GM10248 (cell line): ENCODE measurements around the gene ANKRD63.

ENCODE experiments used
- CTCF ChIA-PET: fragments of 300-600 bp; sonication (Branson Sonifier 250); formaldehyde crosslinking; extraction: SDS; loops from one replicate; lab custom pipeline; 2021; ENCODE audit warnings: antibody characterized with exemption; lab: Yijun Ruan, JAX
- POLR2A ChIA-PET: fragments of 350-650 bp; sonication (Branson Sonifier 250); formaldehyde crosslinking; extraction: SDS; loops from one replicate; lab custom pipeline; 2020; ENCODE audit warnings: antibody characterized with exemption; lab: Yijun Ruan, JAX
- DNase-seq: peaks from one replicate; pipeline ENCODE4 v3.0.0; 2012; ENCODE audit errors: extremely low spot score
- TF ChIP-seq, protein P1 (sequence below): IDR thresholded peaks from 2 replicates; pipeline ENCODE4 v1.5.1; 2012; ENCODE audit warnings: mild to moderate bottlenecking, low read depth; ENCODE audit errors: extremely low read depth, missing control alignments, control extremely low read depth

The ANKRD63 gene

DNA sequence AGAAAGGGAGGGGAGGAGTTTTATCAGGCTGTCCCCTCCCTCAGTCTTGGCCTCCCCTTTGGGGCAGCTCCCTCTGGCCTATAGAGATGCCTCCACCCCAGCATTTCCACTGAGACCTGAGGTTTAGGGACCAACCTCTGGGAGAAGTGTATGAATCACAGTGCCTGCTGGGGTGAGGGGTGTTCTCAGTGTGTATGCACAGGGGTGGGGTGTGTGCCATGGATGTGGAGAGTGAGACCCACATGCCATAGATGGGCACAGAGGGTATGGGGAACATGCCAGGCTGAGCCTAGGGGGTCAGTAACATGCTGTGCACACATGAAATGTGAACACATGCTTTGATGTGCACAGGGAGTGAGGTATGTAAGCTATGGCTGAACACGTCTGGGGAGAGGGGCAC lies 12.4 kb upstream of the ANKRD63 start:
- ChIA-PET POLR2A (no interaction called here), CTCF (interaction anchor here (0.7 to 2.2 kb wide), 7 partner anchors 9 to 44 kb away, joined by 3 to 9 read pairs (median 4); partner anchors contain the start of gene PLCB2)
- no peak for DNase-seq
- TF ChIP-seq, protein P1, sequence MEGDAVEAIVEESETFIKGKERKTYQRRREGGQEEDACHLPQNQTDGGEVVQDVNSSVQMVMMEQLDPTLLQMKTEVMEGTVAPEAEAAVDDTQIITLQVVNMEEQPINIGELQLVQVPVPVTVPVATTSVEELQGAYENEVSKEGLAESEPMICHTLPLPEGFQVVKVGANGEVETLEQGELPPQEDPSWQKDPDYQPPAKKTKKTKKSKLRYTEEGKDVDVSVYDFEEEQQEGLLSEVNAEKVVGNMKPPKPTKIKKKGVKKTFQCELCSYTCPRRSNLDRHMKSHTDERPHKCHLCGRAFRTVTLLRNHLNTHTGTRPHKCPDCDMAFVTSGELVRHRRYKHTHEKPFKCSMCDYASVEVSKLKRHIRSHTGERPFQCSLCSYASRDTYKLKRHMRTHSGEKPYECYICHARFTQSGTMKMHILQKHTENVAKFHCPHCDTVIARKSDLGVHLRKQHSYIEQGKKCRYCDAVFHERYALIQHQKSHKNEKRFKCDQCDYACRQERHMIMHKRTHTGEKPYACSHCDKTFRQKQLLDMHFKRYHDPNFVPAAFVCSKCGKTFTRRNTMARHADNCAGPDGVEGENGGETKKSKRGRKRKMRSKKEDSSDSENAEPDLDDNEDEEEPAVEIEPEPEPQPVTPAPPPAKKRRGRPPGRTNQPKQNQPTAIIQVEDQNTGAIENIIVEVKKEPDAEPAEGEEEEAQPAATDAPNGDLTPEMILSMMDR = no peak

DNA sequence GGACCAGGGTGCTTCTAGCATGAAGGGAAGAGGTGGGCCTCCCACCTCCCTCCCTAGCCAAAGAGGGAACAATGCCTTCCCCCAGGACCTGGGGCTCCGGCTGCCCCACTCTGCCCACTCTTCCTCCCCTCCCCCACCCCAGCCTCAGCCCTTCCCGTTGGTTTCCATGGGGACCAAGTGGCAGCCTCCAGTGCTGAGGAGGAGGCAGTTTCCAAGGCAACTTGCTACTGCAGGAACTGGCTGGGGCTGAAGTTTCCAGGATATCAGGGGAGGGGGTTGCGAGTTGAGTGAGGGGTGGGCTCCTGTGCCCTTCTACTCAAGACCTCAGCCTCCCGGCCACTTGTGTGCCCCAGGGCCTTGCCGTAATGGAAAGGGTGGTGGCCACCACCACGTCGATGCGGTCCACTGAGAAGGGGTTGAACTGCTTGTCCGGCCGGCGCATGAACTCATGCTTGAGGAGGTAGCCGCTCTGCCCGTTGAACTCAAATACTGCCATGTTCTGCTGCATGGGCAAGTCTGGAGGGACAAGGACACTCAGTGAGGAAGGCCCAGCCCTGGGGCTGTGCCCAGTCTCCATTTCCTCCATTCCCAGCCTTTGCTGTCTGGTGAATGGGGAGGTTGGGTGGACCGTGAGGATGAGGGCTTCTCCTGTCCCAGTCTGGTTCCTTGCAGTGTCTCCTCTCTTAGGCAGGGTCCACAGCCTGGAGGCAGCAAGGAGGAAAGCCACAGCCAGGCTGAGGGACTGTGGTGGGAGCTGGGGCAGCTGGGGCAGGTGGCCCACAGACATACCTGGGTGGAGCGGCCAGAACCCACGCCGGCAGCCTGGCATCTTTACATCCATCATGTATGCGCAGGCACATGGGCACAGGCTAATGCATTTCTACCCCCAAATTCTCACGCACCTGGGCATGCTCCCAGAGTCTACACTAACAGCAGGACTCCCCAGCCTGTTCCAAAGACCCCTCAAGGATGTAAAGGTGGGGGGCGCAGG lies 11.3 kb upstream of the ANKRD63 start:
- ChIA-PET CTCF (interaction anchor here (0.7 to 11.5 kb wide), 9 partner anchors 8 to 44 kb away, joined by 3 to 82 read pairs (median 4); partner anchors contain the start of gene PLCB2), POLR2A (no interaction called here)
- no peak for DNase-seq

DNA sequence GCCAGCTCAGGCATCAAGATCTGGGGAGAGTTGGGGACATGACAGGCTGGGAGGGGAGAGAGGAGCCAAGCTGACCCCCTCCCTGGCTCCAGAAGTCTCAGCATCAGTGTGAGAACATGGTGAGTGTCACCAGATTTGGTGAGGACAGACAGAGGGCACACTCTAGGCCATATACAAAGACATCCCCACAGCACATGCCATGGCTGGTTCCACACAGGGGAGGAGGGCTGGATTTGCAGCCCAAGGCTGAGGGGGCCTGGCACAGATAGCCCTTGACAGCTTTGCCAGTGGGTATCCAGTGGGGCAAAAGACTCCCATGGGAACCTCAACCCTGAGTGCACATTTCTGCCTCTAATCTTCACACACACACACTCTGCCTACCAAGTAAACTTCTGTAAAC lies 10.1 kb upstream of the ANKRD63 start:
- TF ChIP-seq, protein P1 = no peak
- ChIA-PET POLR2A (interaction anchor here (0.6 kb wide), 1 partner anchor 258 kb away, joined by 3 read pairs; no protein-coding TSS in a partner anchor), CTCF (interaction anchor here (1.1 to 11.5 kb wide), 3 partner anchors 14 to 45 kb away, joined by 4 to 82 read pairs (median 4); no protein-coding TSS in a partner anchor)
- DNase-seq = no peak

More for the DNA sequence above, 11.3 kb upstream of the ANKRD63 start:
- TF ChIP-seq, protein P1 = no peak

DNA sequence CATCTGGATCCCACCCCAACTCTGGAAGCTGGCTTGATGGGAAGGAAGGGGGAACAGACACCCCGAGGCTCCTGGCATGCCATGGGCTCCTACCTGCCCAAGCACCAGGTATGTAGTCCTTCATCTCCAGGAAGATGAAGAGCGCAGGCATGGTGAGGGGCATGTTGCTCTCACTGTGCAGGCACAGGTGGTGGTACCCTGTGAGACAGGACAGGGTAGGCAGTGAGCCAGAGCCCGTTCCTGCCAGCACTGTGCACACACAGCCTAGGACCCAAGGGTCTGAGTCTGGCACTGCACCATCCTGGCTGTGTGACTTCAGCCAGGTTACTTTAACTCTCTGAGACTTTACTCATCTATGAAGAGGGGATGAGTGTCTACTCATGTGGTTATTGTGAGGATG lies 9.4 kb upstream of the ANKRD63 start:
- ChIA-PET POLR2A (no interaction called here), CTCF (interaction anchor here (1.0 to 11.5 kb wide), 3 partner anchors 13 to 74 kb away, joined by 3 to 82 read pairs (median 56); no protein-coding TSS in a partner anchor)
- no peak for DNase-seq
- TF ChIP-seq, protein P1 = no peak

DNA sequence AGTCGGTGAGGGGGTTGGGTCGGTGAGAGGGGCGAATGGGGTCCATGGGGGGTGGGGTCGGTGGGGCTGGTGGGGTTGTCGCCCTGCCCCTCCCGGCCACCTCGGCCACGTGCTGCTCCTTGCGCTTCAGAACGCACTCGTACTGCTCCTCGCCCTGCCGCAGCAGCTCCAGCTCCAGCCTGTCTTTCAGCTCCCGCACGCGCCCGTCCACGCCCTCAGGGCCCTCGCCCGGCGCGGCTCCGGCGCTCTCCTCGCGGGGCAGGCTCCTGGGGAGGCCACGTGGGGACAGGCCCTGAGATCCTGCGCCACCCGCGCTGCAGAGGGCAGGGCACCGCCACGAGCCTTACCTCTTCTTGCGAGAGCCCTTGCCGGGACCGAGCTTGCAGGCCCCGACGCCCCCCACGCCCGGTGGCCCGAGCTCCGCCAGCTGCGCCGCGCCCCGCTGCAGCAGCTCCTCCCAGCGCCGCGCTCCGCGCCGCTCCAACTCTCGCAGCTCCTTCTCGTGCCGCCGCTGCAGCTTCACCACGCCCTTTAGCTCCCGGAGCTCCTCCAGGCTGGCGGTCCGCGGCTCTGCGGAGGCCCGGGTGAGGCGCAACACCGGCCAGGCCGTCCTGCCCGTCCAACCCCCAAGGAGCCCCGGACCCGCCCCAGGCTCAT lies 8.2 kb upstream of the ANKRD63 start:
- no peak for DNase-seq
- ChIA-PET POLR2A (no interaction called here), CTCF (interaction anchor here (1.6 to 11.5 kb wide), 7 partner anchors 12 to 47 kb away, joined by 5 to 82 read pairs (median 10); partner anchors contain the start of genes INAFM2 and PLCB2)
- TF ChIP-seq, protein P1 = no peak

DNA sequence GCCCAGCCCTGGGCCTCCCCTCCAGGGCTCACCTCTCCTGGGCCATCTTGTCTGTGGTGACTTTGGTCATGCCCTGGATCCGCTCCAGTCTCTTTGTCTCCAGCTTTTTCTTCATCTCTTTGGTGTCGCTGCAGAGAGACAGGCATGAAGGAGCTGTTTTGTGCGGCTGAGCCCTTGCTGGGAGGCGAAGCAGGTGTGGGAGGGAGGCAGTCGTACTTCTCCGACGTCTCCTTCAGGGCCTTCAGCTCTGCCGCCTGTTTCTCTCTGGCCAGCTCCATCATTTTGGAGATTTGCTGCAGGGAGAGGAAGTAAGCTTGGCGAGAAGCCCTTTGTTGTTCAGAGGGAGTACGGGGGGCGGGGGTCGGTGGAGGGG lies 7.7 kb upstream of the ANKRD63 start:
- no peak for DNase-seq
- CTCF ChIA-PET = interaction anchor here (0.8 to 11.5 kb wide), 9 partner anchors 11 to 48 kb away, joined by 3 to 82 read pairs (median 7); partner anchors contain the start of genes INAFM2 and PLCB2
- POLR2A ChIA-PET = no interaction called here
- TF ChIP-seq, protein P1 = no peak
